K562 (cell line): ENCODE measurements around the gene TOX3. TPM values are rescaled to one million over a fixed set of nuclear protein-coding genes. Genes with fewer than 3 reads are reported as not detected.

ENCODE experiments used
- ATAC-seq: fragments of 200-7000 bp; cut with Tn5 transposase; 3 replicates; pipeline ENCODE4 v1.9.1; 2020; ENCODE audit warnings: moderate library complexity
- BruUV-seq: library from RNA; stranded (reverse); fragments of 400-500 nt; replicated peaks from 2 replicates; lab custom pipeline; 2021; lab: Mats Ljungman, UMichigan
- CTCF ChIA-PET: fragments of 300-600 bp; formaldehyde crosslinking; extraction: SDS; loops from one replicate; lab custom pipeline; 2021; ENCODE audit warnings: low intra/inter-chr PET ratio; lab: Yijun Ruan, JAX
- POLR2A ChIA-PET: fragments of 300-600, 350-650 bp; sonication (Branson Sonifier 250); formaldehyde crosslinking; extraction: SDS; loops from one replicate; lab custom pipeline; 2021; ENCODE audit warnings: antibody characterized with exemption, inconsistent platforms; lab: Yijun Ruan, JAX
- DNase-seq, 4 experiments: peaks; one replicate each; pipeline versions ENCODE4 v3.0.0 to v3.0.0-alpha.2; 2011 to 2018; ENCODE audit warnings: low spot score in 3 of 4, mixed read lengths in 3 of 4; ENCODE audit errors: extremely low read depth in 1 of 4
- FAIRE-seq: peaks from 2 replicates; lab custom pipeline; 2011; peaks lifted over from hg19 to GRCh38; lab: Jason Lieb, UNC
- H2AFZ ChIP-seq: 2 replicates; pipeline ENCODE4 v1.6.0; 2011; ENCODE audit warnings: low read depth, low read length, control low read depth, inconsistent platforms
- H3K27ac ChIP-seq: fragments of 200-600 bp; 3 replicates; pipeline ENCODE4 v1.8.0; 2011; ENCODE audit warnings: low read depth, mild to moderate bottlenecking, control low read depth, inconsistent platforms, low read length, moderate library complexity, mixed read lengths; ENCODE audit errors: extremely low read depth
- H3K27me3 ChIP-seq, 2 experiments: fragments of 300-600 bp in 1 of 2; 2 replicates in 1 of 2; 3 replicates in 1 of 2; pipeline versions ENCODE4 v1.6.0 to v1.8.0; 2011; ENCODE audit warnings: inconsistent platforms in 2 of 2, low read length in 2 of 2, mild to moderate bottlenecking in 1 of 2, mixed read lengths in 1 of 2, moderate library complexity in 1 of 2; ENCODE audit not compliant: control insufficient read depth in 2 of 2, insufficient read depth in 2 of 2
- H3K36me3 ChIP-seq: fragments of 300-600 bp; 3 replicates; pipeline ENCODE4 v1.8.0; 2011; ENCODE audit warnings: mild to moderate bottlenecking, low read length, inconsistent platforms; ENCODE audit not compliant: control insufficient read depth, insufficient read depth
- H3K4me1 ChIP-seq, 2 experiments: fragments of 200-600 bp in 1 of 2; replicated peaks in 1 of 2; 2 replicates in 1 of 2; 3 replicates in 1 of 2; pipeline versions ENCODE4 v1.5.1 to v1.8.0; 2011; ENCODE audit warnings: inconsistent platforms in 2 of 2, low read length in 2 of 2, mild to moderate bottlenecking in 1 of 2, mixed read lengths in 1 of 2, moderate library complexity in 1 of 2; ENCODE audit not compliant: control insufficient read depth in 2 of 2, insufficient read depth in 2 of 2
- H3K4me2 ChIP-seq: 2 replicates; pipeline ENCODE4 v1.6.1; 2011; ENCODE audit warnings: low read length, control low read depth, inconsistent platforms, mixed read lengths; ENCODE audit not compliant: insufficient read depth
- H3K4me3 ChIP-seq: fragments of 200-600 bp; sonication (generic), shearing (Covaris generic); 2 replicates; pipeline ENCODE4 v1.5.1; 2016; ENCODE audit warnings: control low read depth, inconsistent platforms
- H3K79me2 ChIP-seq: fragments of 200-600 bp; 3 replicates; pipeline ENCODE4 v1.8.0; 2011; ENCODE audit warnings: low read length, inconsistent platforms; ENCODE audit not compliant: control insufficient read depth, insufficient read depth
- H3K9ac ChIP-seq, 2 experiments: 2 replicates each; pipeline versions ENCODE4 v1.6.0 to v1.6.1; 2011; ENCODE audit warnings: low read depth in 2 of 2, low read length in 2 of 2, control low read depth in 1 of 2, inconsistent platforms in 1 of 2, mild to moderate bottlenecking in 1 of 2, mixed read lengths in 1 of 2; ENCODE audit not compliant: insufficient read depth in 1 of 2
- H3K9me1 ChIP-seq: one replicate; pipeline ENCODE4 v1.6.0; 2011; ENCODE audit warnings: inconsistent platforms, mild to moderate bottlenecking, low read length, moderate library complexity; ENCODE audit not compliant: control insufficient read depth, insufficient read depth
- H3K9me3 ChIP-seq: replicated peaks from 2 replicates; pipeline ENCODE4 v1.5.1; 2011; ENCODE audit warnings: low read depth, low read length, inconsistent platforms; ENCODE audit not compliant: control insufficient read depth, insufficient read depth
- H4K20me1 ChIP-seq: replicated peaks from 2 replicates; pipeline ENCODE4 v1.6.1; 2011; ENCODE audit warnings: low read length, inconsistent platforms, mixed read lengths; ENCODE audit not compliant: control insufficient read depth, insufficient read depth
- CEBPB ChIP-seq: fragments of 450-650 bp; IDR thresholded peaks from 2 replicates; pipeline ENCODE4 v1.6.1; 2016; ENCODE audit warnings: missing genetic modification characterization, missing compliant biosample characterization
- ESRRA ChIP-seq: fragments of 450-650 bp; IDR thresholded peaks from 2 replicates; pipeline ENCODE4 v1.6.1; 2014; ENCODE audit warnings: low read depth, mild to moderate bottlenecking, moderate library complexity, borderline replicate concordance
- MTA2 ChIP-seq: fragments of 450-650 bp; IDR thresholded peaks from 2 replicates; pipeline ENCODE4 v1.6.1; 2016; ENCODE audit warnings: low read depth
- RBM14 ChIP-seq: fragments of 200-400 bp; formaldehyde crosslinking; IDR thresholded peaks from 2 replicates; pipeline ENCODE4 v1.6.1; 2018; ENCODE audit warnings: low read depth, mild to moderate bottlenecking, low read length, moderate library complexity, borderline replicate concordance; ENCODE audit not compliant: insufficient read depth
- WGBS: fragments of 100-300 bp; shearing (Covaris generic); methylation state at CpG from one replicate; pipeline ENCODE4 v1.1.6; 2016; ENCODE audit warnings: low coverage, mixed read lengths; ENCODE audit not compliant: insufficient coverage; ENCODE audit errors: missing lambda C conversion rate; 5-methylcytosine and 5-hydroxymethylcytosine counted together
- in situ Hi-C: fragments of 300-500 bp; cut with MboI; formaldehyde crosslinking; loops from 4 replicates; pipeline ENCODE4 v1.15.0; 2018; ENCODE audit warnings: inconsistent platforms, mixed read lengths
- intact Hi-C: fragments of 100-400 bp; cut with micrococcal nuclease; formaldehyde crosslinking; loops from 2 replicates; pipeline ENCODE4 v1.14.2; 2022
- polyA plus RNA-seq, 8 experiments: library from polyadenylated mRNA; depleted of rRNA in 4 of 8; stranded (reverse) in 5 of 8; unstranded in 3 of 8; fragments of >200 nt; fragmentation: Nextera tagmentation in 2 of 8; fragmentation: Illumina TruSeq in 1 of 8; extraction: Ambion mirVana in 2 of 8; extraction: Trizol in 1 of 8; gene quantifications; 2 replicates each; pipeline versions ENCODE4 v1.2.1 to v1.2.3, GENCODE V29; 2011 to 2014; ENCODE audit warnings: inconsistent platforms in 1 of 8, missing spikeins in 1 of 8
- total RNA-seq, 7 experiments: library from RNA; depleted of rRNA in 6 of 7; stranded (reverse); fragments of >200 nt in 6 of 7; fragmentation: Illumina TruSeq in 2 of 7; extraction: Trizol in 2 of 7; gene quantifications; 2 replicates each; pipeline versions ENCODE4 v1.2.1 to v1.2.3, GENCODE V29; 2011 to 2021; ENCODE audit warnings: low replicate concordance in 1 of 7
- TF ChIP-seq, protein P1 (sequence below): sonication (generic); formaldehyde crosslinking; IDR thresholded peaks from 2 replicates; pipeline ENCODE4 v1.8.0; 2022; ENCODE audit warnings: mild to moderate bottlenecking, missing genetic modification reagents
- TF ChIP-seq, protein P2 (sequence below): fragments of 250-450 bp; sonication (Bioruptor Pico); IDR thresholded peaks from 2 replicates; pipeline ENCODE4 v1.6.1; 2021; ENCODE audit warnings: mild to moderate bottlenecking
- TF ChIP-seq, protein P3 (sequence below), 2 experiments: fragments of 250-450 bp in 1 of 2; fragments of 450-650 bp in 1 of 2; sonication (Bioruptor Pico) in 1 of 2; IDR thresholded peaks; 2 replicates each; pipeline versions ENCODE4 v1.6.1 to v1.8.0; 2016 to 2021; ENCODE audit warnings: mild to moderate bottlenecking in 2 of 2, moderate library complexity in 2 of 2, missing compliant biosample characterization in 1 of 2, missing genetic modification characterization in 1 of 2

TOX3 gene
- total and polyA plus RNA-seq, 9 of the 15 experiments (the other 6 are each of a cell fraction or from before 2014, with no cell fraction given) = not detected

DNA sequence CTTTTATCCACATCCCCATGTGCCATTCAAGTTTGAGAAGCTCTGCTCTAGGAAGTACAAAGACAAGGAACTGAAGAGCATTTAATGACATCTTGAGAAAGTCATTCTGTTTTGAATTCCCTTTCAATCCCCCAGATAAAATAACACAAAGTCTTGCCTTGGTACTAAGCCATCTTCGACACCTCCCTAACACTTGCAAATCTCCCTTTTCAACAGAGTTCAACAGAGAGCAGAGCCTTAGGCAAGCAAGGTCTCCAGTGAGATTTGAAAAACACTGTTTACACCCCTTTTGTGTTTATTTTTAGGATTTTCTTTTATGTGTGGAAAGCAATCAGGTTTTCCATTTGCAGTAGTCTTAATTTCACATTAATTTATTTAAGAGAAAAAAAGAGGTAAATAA lies 13.6 kb downstream of the TOX3 start:
- Histone ChIP-seq H3K4me1 (no peaks in the 10 kb centered on the region), H2AFZ (no peak overlapping the region), H3K9ac (no peak overlapping the region), H3K4me2 (no peak overlapping the region), H3K27me3 (no peaks in the 10 kb centered on the region), H3K79me2 (no peaks in the 10 kb centered on the region), H3K36me3 (no peaks in the 10 kb centered on the region), H3K4me3 (no peak overlapping the region), H3K9me3 (no peaks in the 10 kb centered on the region), H3K27ac (no peak overlapping the region), H4K20me1 (no peaks in the 10 kb centered on the region), H3K9me1 (no peaks in the 10 kb centered on the region)
- DNase-seq (no peak), FAIRE-seq (no peak), ATAC-seq (no peak)
- POLR2A ChIA-PET = no interaction called here
- CTCF ChIA-PET = no interaction called here
- no peak for TF ChIP-seq ESRRA
- TF ChIP-seq, protein P1, sequence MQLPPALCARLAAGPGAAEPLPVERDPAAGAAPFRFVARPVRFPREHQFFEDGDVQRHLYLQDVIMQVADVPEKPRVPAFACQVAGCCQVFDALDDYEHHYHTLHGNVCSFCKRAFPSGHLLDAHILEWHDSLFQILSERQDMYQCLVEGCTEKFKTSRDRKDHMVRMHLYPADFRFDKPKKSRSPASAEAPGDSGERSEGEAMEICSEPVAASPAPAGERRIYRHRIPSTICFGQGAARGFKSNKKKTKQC = no peak
- no peak for TF ChIP-seq CEBPB (tag)
- no peak for TF ChIP-seq MTA2
- TF ChIP-seq, protein P2, sequence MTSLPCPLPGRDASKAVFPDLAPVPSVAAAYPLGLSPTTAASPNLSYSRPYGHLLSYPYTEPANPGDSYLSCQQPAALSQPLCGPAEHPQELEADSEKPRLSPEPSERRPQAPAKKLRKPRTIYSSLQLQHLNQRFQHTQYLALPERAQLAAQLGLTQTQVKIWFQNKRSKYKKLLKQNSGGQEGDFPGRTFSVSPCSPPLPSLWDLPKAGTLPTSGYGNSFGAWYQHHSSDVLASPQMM (CRISPR knock-in tag) = no peak
- TF ChIP-seq, protein P3, sequence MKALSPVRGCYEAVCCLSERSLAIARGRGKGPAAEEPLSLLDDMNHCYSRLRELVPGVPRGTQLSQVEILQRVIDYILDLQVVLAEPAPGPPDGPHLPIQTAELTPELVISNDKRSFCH (CRISPR knock-in tag; IDR thresholded peaks at IDR 0.05) = no peak
- TF ChIP-seq, protein P3 (tag; IDR thresholded peaks at IDR 0.05) = no peak
- TF ChIP-seq RBM14 = no peak
- WGBS = 0% methylated on average over 1 of the region's 1 CpG
- intact Hi-C loops (no loop called here), in situ Hi-C loops (no loop called here)
- no TSS peak for BruUV-seq
